GM23338 (cell line): ENCODE data around the gene TVP23A. TPM values are rescaled to one million over a fixed set of nuclear protein-coding genes. Genes with fewer than 3 reads are reported as not detected.

ENCODE experiments used
- ATAC-seq: fragments of 200-7000 bp; cut with Tn5 transposase; 3 replicates; pipeline ENCODE4 v1.9.1; 2020
- DNase-seq: peaks from one replicate; pipeline ENCODE4 v3.0.0-alpha.2; 2015; ENCODE audit warnings: low spot score
- H2AFZ ChIP-seq: fragments of 200-600 bp; sonication (generic); 2 replicates; pipeline ENCODE4 v1.8.0; 2016; ENCODE audit warnings: antibody characterized with exemption, mild to moderate bottlenecking, moderate library complexity
- H3F3A ChIP-seq: fragments of 200-600 bp; sonication (generic); replicated peaks from 2 replicates; pipeline ENCODE4 v1.8.0; 2017; ENCODE audit warnings: antibody characterized with exemption, mixed run types, low read depth
- H3K27ac ChIP-seq: fragments of 200-600 bp; sonication (generic); 2 replicates; pipeline ENCODE4 v1.6.1; 2016; ENCODE audit warnings: low read depth
- H3K27me3 ChIP-seq: fragments of 200-600 bp; sonication (generic); 2 replicates; pipeline ENCODE4 v1.8.0; 2016; ENCODE audit warnings: mild to moderate bottlenecking, mixed run types, moderate library complexity; ENCODE audit not compliant: insufficient read depth
- H3K36me3 ChIP-seq: fragments of 200-600 bp; sonication (generic); 2 replicates; pipeline ENCODE4 v1.8.0; 2016; ENCODE audit warnings: mild to moderate bottlenecking; ENCODE audit not compliant: insufficient read depth
- H3K4me1 ChIP-seq: fragments of 200-600 bp; sonication (generic); 2 replicates; pipeline ENCODE4 v1.8.0; 2016; ENCODE audit warnings: mild to moderate bottlenecking, moderate library complexity; ENCODE audit not compliant: insufficient read depth
- H3K4me2 ChIP-seq: fragments of 200-600 bp; sonication (generic); 2 replicates; pipeline ENCODE4 v1.7.1; 2017; ENCODE audit warnings: mixed run types
- H3K4me3 ChIP-seq: fragments of 200-600 bp; sonication (generic); 2 replicates; pipeline ENCODE4 v1.6.1; 2016; ENCODE audit warnings: mixed run types
- H3K79me2 ChIP-seq: fragments of 200-600 bp; sonication (generic); replicated peaks from 2 replicates; pipeline ENCODE4 v1.8.0; 2017; ENCODE audit warnings: mild to moderate bottlenecking; ENCODE audit not compliant: insufficient read depth
- H3K9me2 ChIP-seq: fragments of 200-600 bp; sonication (generic); 2 replicates; pipeline ENCODE4 v1.8.0; 2017; ENCODE audit not compliant: insufficient read depth
- H4K20me1 ChIP-seq: fragments of 200-600 bp; sonication (generic); replicated peaks from 2 replicates; pipeline ENCODE4 v1.8.0; 2017; ENCODE audit warnings: mild to moderate bottlenecking; ENCODE audit not compliant: insufficient read depth
- H3K27ac Mint-ChIP-seq: 2 replicates; pipeline ENCODE4 v1.8.0; 2020; ENCODE audit warnings: inconsistent platforms, mild to moderate bottlenecking, moderate library complexity, mixed read lengths
- H3K27me3 Mint-ChIP-seq: 3 replicates; pipeline ENCODE4 v1.8.0; 2022; ENCODE audit warnings: low read depth, mild to moderate bottlenecking, moderate library complexity, mixed read lengths, inconsistent platforms; ENCODE audit not compliant: insufficient read depth, poor library complexity
- H3K36me3 Mint-ChIP-seq: 3 replicates; pipeline ENCODE4 v1.8.0; 2021; ENCODE audit warnings: low read depth, mild to moderate bottlenecking, inconsistent platforms, moderate library complexity, mixed read lengths
- H3K4me1 Mint-ChIP-seq: 3 replicates; pipeline ENCODE4 v1.8.0; 2020; ENCODE audit warnings: mild to moderate bottlenecking, inconsistent platforms, mixed read lengths
- H3K4me3 Mint-ChIP-seq: 3 replicates; pipeline ENCODE4 v1.8.0; 2021; ENCODE audit warnings: moderate library complexity, mild to moderate bottlenecking, inconsistent platforms, mixed read lengths
- H3K9me3 Mint-ChIP-seq: 3 replicates; pipeline ENCODE4 v1.8.0; 2020; ENCODE audit warnings: moderate library complexity, mild to moderate bottlenecking, inconsistent platforms, mixed read lengths
- CREB1 ChIP-seq: fragments of 250-450 bp; sonication (Bioruptor Pico); IDR thresholded peaks from 2 replicates; pipeline ENCODE4 v1.5.0; 2020; ENCODE audit warnings: low read depth, mild to moderate bottlenecking, moderate library complexity
- CTCF ChIP-seq, 2 experiments: fragments of 200-600 bp in 1 of 2; sonication (generic) in 1 of 2; conservative IDR thresholded peaks; 2 replicates each; pipeline versions ENCODE4 v1.5.1 to v1.6.1; 2016 to 2017; ENCODE audit warnings: antibody characterized with exemption in 2 of 2, low read depth in 2 of 2, mild to moderate bottlenecking in 2 of 2, moderate library complexity in 1 of 2
- ETS1 ChIP-seq: IDR thresholded peaks from 2 replicates; pipeline ENCODE4 v1.6.1; 2016; ENCODE audit warnings: antibody characterized with exemption
- EZH2 ChIP-seq: fragments of 200-600 bp; sonication (generic); IDR thresholded peaks from one replicate; pipeline ENCODE4 v1.8.0; 2017; ENCODE audit warnings: antibody characterized with exemption, mild to moderate bottlenecking, low read depth; ENCODE audit not compliant: unreplicated experiment
- EZH2phosphoT487 ChIP-seq: fragments of 200-600 bp; sonication (generic); IDR thresholded peaks from one replicate; pipeline ENCODE4 v1.8.1; 2018; ENCODE audit warnings: antibody characterized with exemption; ENCODE audit not compliant: unreplicated experiment
- JUNB ChIP-seq: IDR thresholded peaks from one replicate; pipeline ENCODE4 v1.6.1; 2016; ENCODE audit warnings: antibody characterized with exemption; ENCODE audit not compliant: unreplicated experiment
- NANOG ChIP-seq: IDR thresholded peaks from 2 replicates; pipeline ENCODE4 v1.6.1; 2016; ENCODE audit warnings: antibody characterized with exemption, borderline replicate concordance
- POLR2AphosphoS5 ChIP-seq: IDR thresholded peaks from 2 replicates; pipeline ENCODE4 v1.6.1; 2016; ENCODE audit warnings: antibody characterized with exemption, low read depth
- REST ChIP-seq: IDR thresholded peaks from one replicate; pipeline ENCODE4 v1.6.1; 2018; ENCODE audit warnings: antibody characterized with exemption; ENCODE audit not compliant: unreplicated experiment
- STAT1 ChIP-seq: IDR thresholded peaks from one replicate; pipeline ENCODE4 v1.6.1; 2016; ENCODE audit warnings: antibody characterized with exemption; ENCODE audit not compliant: unreplicated experiment
- ZNF114 ChIP-seq: fragments of 250-450 bp; sonication (Bioruptor Pico); IDR thresholded peaks from 2 replicates; pipeline ENCODE4 v1.5.0; 2020; ENCODE audit warnings: mild to moderate bottlenecking, moderate library complexity
- ZNF331 ChIP-seq: fragments of 250-450 bp; sonication (Bioruptor Pico); IDR thresholded peaks from 2 replicates; pipeline ENCODE4 v1.5.0; 2020; ENCODE audit warnings: low read depth, mild to moderate bottlenecking, moderate library complexity
- polyA plus RNA-seq: library from polyadenylated mRNA; unstranded; fragments of >200 nt; fragmentation: Nextera tagmentation; extraction: Ambion mirVana; gene quantifications from 2 replicates; pipeline ENCODE4 v1.2.1, GENCODE V29; 2016
- total RNA-seq: library from RNA; depleted of rRNA; stranded (reverse); fragments of >200 nt; shearing (Covaris generic); gene quantifications from 2 replicates; pipeline ENCODE4 v1.2.3, GENCODE V29; 2014
- TF ChIP-seq, protein P1 (sequence below): fragments of 250-450 bp; sonication (Bioruptor Pico); IDR thresholded peaks from 2 replicates; pipeline ENCODE4 v1.5.0; 2020; ENCODE audit warnings: mild to moderate bottlenecking, moderate library complexity

TVP23A gene
- total and polyA plus RNA-seq, 2 experiments from 2014 or later, result 2.8 to 4.5 TPM

GRCh38 chr16:10791048-10791447 lies 27.5 kb downstream of the TVP23A start:
- no peak overlapping the region for H3K4me3 ChIP-seq
- H3K9me3 Mint-ChIP-seq, result peaks cover 36% of the 10 kb centered on the region
- H2AFZ ChIP-seq, result no peak overlapping the region
- no peaks in the 10 kb centered on the region for H4K20me1 ChIP-seq
- no peaks in the 10 kb centered on the region; the same call in 1 of the 2 replicates for H3K36me3 ChIP-seq
- H3K9me2 ChIP-seq, result no peaks in the 10 kb centered on the region
- ATAC-seq (no peak), DNase-seq (no peak)
- no peaks in the 10 kb centered on the region for H3K27me3 ChIP-seq
- H3K4me1 Mint-ChIP-seq, result peaks cover 5% of the 10 kb centered on the region; the same call in 2 of the 3 replicates
- H3K27ac Mint-ChIP-seq, result no peak overlapping the region
- no peaks in the 10 kb centered on the region for H3K79me2 ChIP-seq
- no peaks in the 10 kb centered on the region for H3F3A ChIP-seq
- H3K27me3 Mint-ChIP-seq, result peaks cover 6% of the 10 kb centered on the region
- no peaks in the 10 kb centered on the region for H3K4me1 ChIP-seq
- H3K4me3 Mint-ChIP-seq, result no peak overlapping the region
- H3K36me3 Mint-ChIP-seq, result peaks cover 24% of the 10 kb centered on the region; the same call in 2 of the 3 replicates
- H3K27ac ChIP-seq, result no peak overlapping the region
- no peak overlapping the region for H3K4me2 ChIP-seq
- TF ChIP-seq JUNB (no peak), ETS1 (no peak), EZH2 (no peak), REST (no peak), CTCF (conservative IDR thresholded peaks at IDR 0.05; ENCODE audit: low read depth in 2 of 2) (no peak), POLR2AphosphoS5 (no peak), ZNF331 (CRISPR knock-in tag) (no peak), CREB1 (CRISPR knock-in tag) (no peak), STAT1 (no peak), NANOG (no peak), EZH2phosphoT487 (no peak), ZNF114 (CRISPR knock-in tag) (no peak)
- TF ChIP-seq, protein P1, sequence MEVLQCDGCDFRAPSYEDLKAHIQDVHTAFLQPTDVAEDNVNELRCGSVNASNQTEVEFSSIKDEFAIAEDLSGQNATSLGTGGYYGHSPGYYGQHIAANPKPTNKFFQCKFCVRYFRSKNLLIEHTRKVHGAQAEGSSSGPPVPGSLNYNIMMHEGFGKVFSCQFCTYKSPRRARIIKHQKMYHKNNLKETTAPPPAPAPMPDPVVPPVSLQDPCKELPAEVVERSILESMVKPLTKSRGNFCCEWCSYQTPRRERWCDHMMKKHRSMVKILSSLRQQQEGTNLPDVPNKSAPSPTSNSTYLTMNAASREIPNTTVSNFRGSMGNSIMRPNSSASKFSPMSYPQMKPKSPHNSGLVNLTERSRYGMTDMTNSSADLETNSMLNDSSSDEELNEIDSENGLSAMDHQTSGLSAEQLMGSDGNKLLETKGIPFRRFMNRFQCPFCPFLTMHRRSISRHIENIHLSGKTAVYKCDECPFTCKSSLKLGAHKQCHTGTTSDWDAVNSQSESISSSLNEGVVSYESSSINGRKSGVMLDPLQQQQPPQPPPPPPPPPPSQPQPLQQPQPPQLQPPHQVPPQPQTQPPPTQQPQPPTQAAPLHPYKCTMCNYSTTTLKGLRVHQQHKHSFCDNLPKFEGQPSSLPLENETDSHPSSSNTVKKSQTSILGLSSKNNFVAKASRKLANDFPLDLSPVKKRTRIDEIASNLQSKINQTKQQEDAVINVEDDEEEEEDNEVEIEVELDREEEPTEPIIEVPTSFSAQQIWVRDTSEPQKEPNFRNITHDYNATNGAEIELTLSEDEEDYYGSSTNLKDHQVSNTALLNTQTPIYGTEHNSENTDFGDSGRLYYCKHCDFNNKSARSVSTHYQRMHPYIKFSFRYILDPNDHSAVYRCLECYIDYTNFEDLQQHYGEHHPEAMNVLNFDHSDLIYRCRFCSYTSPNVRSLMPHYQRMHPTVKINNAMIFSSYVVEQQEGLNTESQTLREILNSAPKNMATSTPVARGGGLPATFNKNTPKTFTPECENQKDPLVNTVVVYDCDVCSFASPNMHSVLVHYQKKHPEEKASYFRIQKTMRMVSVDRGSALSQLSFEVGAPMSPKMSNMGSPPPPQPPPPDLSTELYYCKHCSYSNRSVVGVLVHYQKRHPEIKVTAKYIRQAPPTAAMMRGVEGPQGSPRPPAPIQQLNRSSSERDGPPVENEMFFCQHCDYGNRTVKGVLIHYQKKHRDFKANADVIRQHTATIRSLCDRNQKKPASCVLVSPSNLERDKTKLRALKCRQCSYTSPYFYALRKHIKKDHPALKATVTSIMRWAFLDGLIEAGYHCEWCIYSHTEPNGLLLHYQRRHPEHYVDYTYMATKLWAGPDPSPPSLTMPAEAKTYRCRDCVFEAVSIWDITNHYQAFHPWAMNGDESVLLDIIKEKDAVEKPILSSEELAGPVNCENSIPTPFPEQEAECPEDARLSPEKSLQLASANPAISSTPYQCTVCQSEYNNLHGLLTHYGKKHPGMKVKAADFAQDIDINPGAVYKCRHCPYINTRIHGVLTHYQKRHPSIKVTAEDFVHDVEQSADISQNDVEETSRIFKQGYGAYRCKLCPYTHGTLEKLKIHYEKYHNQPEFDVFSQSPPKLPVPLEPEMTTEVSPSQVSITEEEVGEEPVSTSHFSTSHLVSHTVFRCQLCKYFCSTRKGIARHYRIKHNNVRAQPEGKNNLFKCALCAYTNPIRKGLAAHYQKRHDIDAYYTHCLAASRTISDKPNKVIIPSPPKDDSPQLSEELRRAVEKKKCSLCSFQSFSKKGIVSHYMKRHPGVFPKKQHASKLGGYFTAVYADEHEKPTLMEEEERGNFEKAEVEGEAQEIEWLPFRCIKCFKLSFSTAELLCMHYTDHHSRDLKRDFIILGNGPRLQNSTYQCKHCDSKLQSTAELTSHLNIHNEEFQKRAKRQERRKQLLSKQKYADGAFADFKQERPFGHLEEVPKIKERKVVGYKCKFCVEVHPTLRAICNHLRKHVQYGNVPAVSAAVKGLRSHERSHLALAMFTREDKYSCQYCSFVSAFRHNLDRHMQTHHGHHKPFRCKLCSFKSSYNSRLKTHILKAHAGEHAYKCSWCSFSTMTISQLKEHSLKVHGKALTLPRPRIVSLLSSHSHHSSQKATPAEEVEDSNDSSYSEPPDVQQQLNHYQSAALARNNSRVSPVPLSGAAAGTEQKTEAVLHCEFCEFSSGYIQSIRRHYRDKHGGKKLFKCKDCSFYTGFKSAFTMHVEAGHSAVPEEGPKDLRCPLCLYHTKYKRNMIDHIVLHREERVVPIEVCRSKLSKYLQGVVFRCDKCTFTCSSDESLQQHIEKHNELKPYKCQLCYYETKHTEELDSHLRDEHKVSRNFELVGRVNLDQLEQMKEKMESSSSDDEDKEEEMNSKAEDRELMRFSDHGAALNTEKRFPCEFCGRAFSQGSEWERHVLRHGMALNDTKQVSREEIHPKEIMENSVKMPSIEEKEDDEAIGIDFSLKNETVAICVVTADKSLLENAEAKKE (CRISPR knock-in tag), result no peak
